GM19043 (cell line): ENCODE data around the gene FAM174B.

Experiments used
- ATAC-seq: cut with Tn5 transposase; IDR thresholded peaks from one replicate; pipeline ENCODE4 v1.9.1; 2021; ENCODE audit warnings: low read depth; ENCODE audit not compliant: unreplicated experiment

The FAM174B gene

DNA sequence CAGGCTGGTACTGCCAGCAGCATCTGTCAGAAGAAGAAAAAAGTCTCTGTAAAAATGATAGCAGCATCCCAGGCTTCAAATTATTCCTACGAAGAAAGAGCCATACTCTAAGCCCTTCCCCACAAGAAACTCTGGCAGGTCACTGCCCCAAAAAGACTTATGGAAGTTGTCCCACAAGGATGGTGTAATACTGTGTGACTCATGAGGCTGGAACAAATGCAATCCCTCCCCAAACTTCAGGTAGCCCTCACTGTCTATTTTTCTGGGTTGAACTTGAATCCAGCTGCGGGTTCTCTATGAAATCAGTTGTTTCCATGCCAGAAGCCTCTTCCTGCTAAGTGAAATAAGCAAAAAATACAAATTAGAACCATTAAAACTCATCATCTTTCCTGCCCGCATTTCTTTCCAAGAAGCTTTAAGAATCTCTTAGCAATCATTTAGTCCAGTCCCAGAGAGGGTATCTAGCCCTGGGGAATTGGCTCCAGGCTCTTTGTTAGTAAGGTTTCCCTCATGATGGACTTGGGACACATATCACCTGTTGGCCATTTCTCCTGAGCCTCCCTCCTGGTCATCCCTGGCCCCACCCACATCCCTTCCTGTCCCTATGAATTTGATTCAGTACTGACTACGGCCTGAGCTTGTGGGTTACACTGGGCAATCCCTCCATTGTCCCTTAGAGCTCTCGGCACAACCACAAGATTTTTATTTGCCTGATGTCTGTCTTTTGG is 51.7 kb downstream of the FAM174B start:
- no peak for ATAC-seq

DNA sequence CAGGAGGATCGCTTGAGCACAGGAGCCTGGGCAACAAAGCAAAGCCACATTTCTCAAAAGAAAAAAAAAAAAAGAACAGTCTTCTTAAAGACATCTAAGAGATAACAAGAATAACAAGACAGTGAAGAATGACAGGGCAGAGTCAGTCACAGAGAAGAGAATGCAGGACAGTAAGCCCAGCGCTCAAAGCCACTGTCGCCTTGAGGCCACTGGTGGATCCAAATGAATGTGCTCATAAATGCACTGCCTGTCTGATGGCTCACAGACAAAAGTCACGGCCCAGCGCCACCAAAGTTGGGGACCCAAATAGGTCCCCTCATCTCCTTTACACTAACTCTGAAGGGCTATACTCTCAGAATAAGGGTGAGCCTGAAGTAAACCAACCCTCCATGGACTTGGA is 52.3 kb downstream of the FAM174B start:
- no peak for ATAC-seq

DNA sequence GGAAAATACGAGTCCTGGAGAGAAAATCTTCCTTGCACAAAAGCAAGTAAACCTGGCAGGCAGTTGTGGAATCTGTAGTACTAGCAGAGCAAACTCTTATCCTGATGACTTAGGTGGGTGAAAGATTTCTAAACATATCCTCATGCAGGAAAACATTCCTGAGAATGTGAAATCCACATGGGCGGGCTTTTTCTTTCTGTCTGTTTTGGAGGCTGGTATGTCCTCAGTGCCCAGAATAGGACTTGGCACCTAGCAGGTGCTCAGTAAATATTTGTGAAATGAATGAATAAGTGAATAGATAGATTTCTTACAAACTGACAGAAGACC is 53.3 kb downstream of the FAM174B start:
- ATAC-seq = no peak

DNA sequence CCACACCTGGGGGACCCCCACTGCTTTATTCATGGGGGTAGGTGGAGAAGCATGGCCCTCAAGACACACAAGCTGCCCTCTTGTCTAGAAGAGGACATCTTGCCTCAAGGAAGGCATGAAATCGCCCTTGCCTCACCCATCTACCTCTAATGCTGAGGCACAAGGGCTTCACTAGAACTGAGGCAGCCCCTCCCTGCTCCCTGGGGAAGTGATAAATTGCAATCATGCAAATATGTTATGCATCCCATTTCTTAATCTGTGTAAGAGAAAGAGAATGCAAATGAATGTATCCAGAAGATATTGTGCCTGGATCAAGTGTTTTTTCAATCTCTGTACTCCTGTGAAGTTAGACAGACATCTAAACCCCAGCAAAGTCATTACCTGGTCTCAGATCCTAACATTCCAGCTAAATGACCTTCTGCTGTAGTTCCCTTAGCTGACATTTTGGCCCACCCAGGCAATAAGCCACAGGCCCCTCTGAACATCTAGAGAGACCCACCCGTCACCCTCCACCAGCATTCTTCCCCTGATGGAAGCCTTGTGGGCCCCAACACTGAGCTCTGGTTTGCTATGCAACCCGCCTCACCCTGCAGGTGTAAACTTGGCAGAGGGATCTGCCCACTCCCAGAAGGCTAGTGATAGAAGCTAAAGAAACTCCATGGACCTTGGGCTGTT is 53.8 kb downstream of the FAM174B start:
- no peak for ATAC-seq

DNA sequence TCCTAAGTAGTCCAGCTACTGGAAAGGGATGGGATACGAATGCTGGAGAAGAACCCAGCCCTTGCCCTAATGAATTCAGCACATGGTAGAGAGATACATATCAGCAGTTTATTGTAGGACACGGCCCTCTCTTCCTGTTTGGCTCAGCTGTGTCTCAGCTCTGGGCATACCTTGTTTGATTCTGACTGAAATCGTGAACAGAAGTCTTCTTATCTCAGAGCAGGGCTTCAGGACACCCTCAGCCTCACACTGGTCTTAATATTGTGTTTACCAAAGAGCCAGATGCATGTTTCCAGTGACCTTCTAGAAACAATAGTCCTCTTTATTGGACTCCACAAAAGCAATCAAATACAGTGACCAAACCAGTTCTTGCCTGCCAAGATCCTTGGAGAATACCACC is 54.7 kb downstream of the FAM174B start:
- no peak for ATAC-seq

DNA sequence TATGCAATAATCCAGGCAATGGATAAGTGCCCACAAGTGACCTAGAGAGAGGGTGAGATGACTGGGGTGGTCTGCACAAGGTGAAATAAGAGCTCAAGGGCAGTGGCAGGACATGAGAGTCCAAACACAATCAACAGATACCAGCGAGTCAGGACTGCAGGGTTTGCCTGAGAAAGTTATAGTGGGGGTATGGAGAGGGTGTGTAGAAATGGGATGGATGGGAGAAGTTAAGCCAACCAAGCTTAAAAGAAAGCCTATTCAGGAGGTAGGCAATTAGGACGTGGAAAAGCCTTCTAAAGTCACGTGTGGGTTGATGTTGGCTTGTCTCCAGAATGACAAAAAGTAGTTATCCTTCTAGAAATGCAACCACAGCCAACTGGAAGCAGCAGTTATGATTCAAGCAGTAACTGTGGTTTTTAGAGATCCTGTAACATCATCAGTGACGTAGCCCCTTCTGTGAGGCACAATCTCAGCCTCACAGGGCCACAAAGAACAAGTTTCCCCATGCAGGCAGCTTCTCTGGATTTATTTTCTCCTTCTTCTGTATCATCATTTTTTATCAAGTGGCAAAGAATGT is 56.1 kb downstream of the FAM174B start:
- ATAC-seq = no peak

DNA sequence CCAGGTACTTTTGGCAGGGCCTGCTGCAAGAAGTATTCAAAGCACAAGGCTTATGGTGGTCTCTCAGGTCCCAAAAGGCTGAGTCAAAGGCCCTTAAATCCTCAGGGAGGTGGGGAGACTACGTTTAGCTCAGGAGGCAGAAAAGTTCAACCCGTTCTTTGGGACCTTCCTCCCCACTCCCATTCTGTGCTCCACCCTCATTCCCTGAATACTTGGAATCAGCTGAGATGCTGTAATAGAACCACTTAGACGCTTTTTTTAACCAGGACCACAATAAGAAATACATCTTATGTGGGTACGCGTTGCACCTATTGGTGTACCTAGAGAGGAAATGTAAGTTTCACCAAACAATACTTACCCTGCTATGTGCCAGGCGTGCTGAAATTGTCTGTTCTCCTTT is 58.0 kb downstream of the FAM174B start:
- ATAC-seq = no peak

DNA sequence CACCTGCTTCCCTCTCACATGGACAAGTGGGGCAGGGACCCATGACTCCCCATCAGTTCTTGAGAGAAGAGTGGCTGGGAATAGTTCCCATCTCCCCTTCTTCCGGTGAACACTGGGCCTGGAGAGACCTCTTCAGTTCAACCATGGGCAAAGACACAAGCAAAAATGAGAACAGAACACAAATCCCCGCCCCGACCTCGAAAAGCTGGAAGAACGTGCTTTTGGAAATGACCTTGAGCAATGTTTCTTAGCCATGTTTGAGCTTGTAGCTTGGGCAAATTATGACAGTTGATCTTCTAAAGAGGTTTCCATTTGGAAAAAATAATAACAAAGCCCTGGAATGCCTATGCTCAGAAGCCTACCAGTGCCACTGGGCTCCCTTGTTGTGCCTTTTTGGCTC is 59.0 kb downstream of the FAM174B start:
- no peak for ATAC-seq

DNA sequence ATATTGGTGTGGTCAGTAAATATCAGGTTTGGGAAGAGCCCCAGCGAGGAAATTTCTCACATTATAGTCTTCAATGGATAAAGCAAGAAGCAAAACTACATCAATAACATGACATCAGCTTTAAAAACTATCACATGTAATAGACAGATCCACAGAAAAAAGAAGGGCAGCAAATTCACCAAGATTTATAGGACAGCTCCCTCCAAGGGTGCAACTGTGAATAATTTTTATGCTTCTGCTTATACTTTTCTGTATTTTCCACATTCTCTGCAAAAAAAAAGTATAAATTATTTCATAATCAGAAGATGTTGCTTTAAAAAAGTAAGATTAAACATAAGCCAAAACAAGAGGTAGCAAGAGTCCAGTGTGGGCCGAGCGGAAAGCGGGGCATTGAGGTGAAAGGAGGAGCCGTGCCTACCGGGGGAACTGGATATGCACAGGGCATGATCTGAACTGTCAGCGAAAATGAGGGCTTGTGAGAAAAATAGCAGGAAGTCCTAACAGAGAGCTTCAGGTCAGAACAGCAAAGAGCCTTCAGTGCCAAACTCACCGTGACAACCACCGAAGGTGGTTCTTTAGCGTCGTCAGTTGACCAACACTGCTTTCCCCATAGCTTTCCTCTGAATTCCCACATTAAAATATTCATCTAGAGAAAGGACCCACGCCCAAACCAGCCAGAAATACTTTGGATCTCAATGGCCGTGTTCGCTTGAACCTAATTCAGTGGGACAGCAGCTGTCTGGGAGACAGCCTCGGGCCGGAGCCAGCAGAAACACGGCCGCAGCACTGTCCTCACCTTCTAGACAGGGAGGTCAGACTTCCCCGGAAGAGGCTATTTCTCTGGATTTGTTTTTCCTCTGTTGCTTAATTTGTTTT is 59.8 kb downstream of the FAM174B start:
- no peak for ATAC-seq

DNA sequence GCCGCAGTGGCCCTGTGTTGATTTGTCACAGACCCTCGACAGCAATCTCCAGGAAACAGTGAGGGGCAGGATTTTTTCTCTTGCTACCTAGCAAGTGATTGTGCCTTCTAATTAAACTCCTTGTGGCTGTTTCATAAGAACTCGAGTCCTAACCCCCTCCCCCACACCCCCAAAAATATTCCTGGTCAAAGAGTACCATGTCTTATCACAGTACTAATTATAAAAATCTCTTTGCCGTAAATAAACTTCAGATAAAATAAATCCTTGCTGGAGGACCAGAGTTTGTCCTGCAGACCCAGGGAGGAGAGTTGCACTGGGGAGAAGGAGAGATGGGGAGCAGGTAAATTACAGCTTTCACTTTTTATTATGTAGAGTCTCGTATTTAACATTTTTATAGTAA is 64.3 kb downstream of the FAM174B start:
- ATAC-seq = no peak

DNA sequence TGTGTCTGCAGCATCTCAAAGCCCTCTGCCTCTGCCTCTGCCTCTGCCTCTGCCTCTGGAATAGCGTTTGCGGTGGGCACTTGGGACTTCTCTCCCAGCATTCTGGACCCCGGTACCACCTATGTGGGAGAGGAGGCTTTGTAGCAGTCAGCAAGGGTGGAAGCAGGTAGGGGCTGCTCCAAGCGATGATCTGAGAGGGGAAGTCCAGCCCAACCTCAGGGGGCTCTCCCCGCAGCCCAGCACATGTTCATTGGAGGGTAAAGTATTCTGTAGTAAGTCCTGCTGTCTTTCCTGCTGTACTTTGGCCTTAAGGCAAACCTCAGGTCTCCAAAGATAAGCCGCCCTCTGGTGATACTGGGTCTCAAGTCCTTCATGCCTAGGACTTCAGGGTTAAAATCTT is 68.6 kb downstream of the FAM174B start:
- ATAC-seq = no peak

DNA sequence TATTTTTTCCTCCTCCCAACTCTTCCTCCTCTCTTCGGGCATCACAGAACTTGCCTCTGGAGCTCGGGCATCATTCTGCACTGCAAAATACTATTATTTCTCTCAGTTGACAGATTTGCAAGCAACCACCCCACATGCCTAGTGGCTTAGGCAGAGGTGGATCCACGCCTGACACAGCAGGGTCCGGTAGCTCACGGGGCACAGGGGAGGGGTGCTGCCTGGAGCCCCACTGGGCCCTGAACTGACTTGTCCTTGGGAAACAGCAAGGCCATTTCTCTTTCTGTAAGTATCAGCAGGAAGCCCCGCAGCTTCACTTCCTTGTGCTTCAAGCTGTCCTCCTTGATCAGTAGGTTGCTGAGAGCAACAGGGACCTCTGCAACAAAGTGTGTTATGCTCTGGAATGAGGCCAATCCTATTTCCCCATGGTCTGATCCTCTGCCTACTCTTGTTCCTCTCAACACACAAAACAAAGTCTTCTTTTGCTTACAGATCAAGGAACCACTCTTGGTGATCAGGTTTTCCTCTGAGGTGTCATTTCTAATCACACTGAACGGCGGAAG is 69.1 kb downstream of the FAM174B start:
- ATAC-seq = no peak

DNA sequence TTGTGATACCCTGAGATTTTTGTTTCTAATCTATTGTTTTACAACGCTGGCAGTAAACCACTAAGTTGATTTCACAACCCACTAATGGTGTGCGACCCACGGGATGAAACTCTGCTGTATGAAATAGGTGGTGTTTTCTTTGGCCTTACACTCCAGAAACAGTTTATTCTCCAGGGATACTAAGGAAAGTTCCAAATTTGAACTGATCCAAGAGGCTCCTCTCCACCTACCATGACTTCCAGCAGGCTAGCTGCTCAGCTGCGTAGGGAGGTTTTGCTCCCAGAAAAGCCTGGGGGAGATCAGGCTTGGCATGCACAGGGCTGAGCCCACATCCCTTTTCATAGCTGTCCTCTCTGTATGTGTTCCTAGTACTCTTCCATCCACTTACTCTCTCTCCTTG is 71.5 kb downstream of the FAM174B start:
- no peak for ATAC-seq

DNA sequence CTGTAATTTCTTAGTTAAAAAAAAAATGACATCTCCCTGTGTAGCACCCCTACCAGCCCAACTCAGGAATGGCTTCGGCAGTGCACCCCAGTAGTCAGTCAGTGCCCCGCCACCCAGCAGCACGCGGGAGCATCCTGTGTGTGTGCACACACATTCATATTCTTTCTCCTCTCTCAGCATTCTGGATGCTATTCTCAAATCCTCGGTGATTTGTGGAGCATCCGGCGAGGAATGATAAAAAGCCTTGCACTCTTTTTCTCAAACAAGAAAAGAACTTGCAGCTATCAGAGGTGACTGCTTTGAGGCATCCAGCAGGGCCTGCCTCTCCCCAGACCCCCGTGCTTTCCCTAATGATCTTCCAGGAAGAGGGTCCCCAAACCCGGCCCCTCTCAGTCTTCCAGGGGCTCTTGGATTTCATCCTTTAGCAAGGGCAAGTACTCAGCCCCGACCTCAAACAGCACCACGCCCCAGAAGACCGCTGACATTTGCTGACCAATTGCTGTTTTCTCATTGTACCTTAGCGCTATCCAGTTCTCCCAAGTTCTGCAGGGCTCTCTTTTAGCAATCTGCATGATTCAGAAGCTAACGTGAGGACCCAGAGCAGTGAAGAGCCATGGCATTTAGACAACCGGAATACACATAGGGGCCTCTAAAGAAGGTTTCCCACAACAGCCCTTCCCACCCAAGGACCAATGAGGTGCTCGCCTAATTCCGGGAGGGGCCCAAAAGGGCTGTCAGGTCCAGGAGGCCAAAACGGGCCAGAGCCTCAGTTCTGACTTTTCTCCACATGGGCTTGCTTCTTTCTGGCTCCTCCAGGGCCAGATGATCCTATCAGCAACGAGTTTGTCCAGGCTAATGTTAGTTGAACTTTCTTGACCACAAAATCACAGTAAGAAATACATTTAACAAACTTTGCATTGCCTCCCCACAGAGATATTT is 72.2 kb downstream of the FAM174B start:
- ATAC-seq = no peak

DNA sequence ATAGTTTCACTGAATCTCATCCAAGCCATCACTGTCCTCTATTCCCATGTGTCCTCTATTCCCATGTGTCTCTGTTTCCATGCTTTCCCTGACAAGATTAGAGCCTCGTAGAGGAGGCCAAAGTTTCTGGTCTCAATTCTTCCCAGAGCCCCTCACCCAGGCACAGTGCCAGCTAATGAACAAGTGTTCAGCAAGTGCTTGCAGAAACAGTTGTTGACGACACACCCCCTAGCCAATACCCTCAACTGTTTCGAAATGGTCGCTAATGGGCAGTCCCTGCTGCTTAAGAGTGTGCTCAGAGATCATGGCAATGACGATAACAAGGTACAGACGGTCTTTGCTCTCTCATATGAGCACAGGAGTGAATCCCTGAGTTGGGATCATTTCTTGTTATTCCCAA is 73.4 kb downstream of the FAM174B start:
- no peak for ATAC-seq

DNA sequence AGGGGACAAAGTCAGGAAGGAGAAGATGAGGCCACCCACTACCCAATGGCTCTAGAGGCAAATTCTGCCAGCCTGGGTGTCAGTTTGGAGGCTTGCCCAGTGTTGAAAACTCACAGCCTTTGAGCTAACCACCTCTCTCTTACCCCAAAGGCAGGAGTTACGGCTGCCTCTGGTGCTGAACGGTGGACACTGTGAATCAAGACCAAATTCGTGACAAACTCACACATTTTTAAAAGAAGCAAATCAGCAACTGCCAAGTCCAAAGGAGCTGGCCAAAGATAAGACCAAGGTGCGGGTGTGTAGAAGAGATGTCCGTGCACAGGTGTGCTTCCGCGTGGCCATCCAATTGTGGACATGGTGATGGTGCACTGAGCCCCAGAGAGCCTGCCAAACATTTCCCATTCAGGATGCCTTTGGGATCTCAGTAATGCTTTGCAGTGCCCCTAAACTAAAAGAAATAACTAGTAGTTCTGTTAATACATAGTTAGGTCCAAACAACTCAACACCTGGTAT is 74.6 kb downstream of the FAM174B start:
- ATAC-seq = no peak

DNA sequence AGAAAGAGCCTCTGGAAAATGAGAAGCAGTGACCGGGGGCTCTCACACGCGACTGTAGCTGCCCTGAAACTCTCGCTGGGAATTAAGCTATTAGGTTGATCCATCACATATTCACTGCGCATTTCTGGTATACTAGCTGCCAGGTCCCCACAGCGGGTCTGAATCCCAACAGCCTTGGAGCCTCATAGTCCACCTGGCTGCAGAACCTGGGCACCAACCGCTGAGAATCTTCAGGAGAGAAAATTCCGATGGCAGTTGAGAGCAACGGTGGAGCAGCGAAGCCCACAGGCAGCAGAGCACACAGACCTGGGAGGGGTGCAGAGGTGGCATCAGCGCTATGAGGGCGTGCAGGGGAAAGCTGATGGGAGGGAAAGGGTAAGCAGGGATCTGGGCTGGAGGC is 75.1 kb downstream of the FAM174B start:
- ATAC-seq = no peak

DNA sequence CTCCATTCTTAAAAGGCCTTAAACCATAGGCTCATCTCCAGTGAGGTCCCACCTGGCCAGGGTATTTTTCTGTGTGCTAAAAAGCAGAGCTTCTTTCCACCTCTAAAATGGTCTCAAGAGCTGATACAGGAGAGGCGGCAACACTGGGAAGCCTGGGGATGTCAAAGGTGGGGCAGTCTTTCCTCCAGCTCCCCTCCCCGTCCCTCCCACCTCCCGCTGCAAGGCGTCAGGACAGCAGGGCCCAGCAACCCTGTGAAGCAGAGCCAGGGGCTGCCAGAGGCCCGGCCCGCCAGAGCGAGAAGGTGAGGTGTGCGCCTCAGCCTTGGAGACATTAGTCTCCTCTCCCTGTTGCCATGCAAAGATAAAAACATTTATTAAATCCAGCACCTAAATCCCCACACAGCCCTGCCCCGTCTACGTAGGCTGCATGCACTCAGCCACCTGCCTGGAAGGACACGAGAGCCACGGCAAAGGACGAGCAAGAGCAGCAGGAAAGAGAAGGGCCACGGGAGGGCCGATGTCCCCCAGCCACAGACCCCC is 75.6 kb downstream of the FAM174B start:
- ATAC-seq = no peak

DNA sequence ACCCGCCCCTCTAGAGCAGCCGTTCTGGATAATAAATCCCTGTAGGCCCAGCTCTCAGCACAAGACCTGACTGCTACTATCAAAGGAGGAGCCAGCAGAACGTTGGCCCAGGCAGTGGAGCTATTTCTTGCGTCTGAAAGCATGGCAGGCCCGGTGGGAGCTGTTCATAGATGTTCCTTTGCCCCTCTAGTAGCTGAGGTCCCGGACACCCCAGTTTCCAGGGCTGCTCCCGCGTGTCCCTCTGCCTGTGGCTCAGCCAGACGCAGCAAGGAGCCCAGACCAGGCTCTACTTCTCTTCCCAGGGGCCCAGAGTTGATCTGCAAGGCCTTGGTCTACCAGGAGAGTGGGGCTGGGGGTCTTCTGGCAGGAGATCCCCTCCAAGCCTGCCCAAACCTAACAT is 76.1 kb downstream of the FAM174B start:
- ATAC-seq = no peak
